HCT116 (cell line): Measurements from ENCODE around the gene PLCD4. TPM values are rescaled to one million over a fixed set of nuclear protein-coding genes. Genes with fewer than 3 reads are reported as not detected.

ENCODE experiments used
- ATAC-seq: fragments of 200-7000 bp; cut with Tn5 transposase; 2 replicates; pipeline ENCODE4 v1.9.1; 2020; ENCODE audit warnings: mild to moderate bottlenecking, moderate library complexity
- BruUV-seq: library from RNA; stranded (reverse); fragments of 400-500 nt; replicated peaks from 2 replicates; lab custom pipeline; 2021; lab: Mats Ljungman, UMichigan
- CTCF ChIA-PET: fragments of 300-600 bp; sonication (Branson Sonifier 250); formaldehyde crosslinking; loops from one replicate; lab custom pipeline; 2021; ENCODE audit warnings: antibody characterized with exemption; lab: Charles Lee
- POLR2A ChIA-PET: fragments of 300-600, 350-600 bp; sonication (Branson Sonifier 250); formaldehyde crosslinking; loops from one replicate; lab custom pipeline; 2021; ENCODE audit warnings: antibody characterized with exemption; lab: Charles Lee
- RAD21 ChIA-PET, 2 experiments: fragments of 300-600 bp; sonication (Branson Sonifier 250); formaldehyde crosslinking; loops; one replicate each; lab custom pipeline; 2023; ENCODE audit warnings: low total read pairs in 2 of 2; ENCODE audit not compliant: uncharacterized antibody in 2 of 2, unreplicated experiment in 2 of 2, low non-redundant PET in 1 of 2; lab: Charles Lee
- DNase-seq: peaks from one replicate; pipeline ENCODE4 v3.0.0-alpha.2; 2010; ENCODE audit warnings: low read depth, low spot score
- H2AFZ ChIP-seq: fragments of 200-600 bp; shearing (Covaris generic), sonication (generic); 2 replicates; pipeline ENCODE4 v1.6.1; 2017; ENCODE audit warnings: low read depth, mixed run types, mixed read lengths, antibody characterized with exemption, low read length; ENCODE audit not compliant: poor library complexity, severe bottlenecking
- H3K27ac ChIP-seq: 2 replicates; pipeline ENCODE4 v1.5.1; 2012; ENCODE audit warnings: low read depth, low read length
- H3K27me3 ChIP-seq: fragments of 200-600 bp; sonication (generic); 2 replicates; pipeline ENCODE4 v1.6.1; 2016; ENCODE audit warnings: mixed run types, low read length, mixed read lengths; ENCODE audit not compliant: insufficient read depth
- H3K36me3 ChIP-seq, 2 experiments: fragments of 200-500 bp in 1 of 2; fragments of 200-600 bp in 1 of 2; sonication (Bioruptor generic) in 1 of 2; sonication (generic) in 1 of 2; 2 replicates each; pipeline versions ENCODE4 v1.5.1 to v1.6.1; 2014 to 2016; ENCODE audit warnings: low read length in 2 of 2, inconsistent platforms in 1 of 2, mixed read lengths in 1 of 2, mixed run types in 1 of 2; ENCODE audit not compliant: insufficient read depth in 2 of 2, control insufficient read depth in 1 of 2
- H3K4me1 ChIP-seq, 2 experiments: fragments of 200-600 bp in 1 of 2; sonication (generic) in 1 of 2; 2 replicates each; pipeline versions ENCODE4 v1.5.1 to v1.6.1; 2012 to 2017; ENCODE audit warnings: low read length in 2 of 2, inconsistent platforms in 1 of 2, mild to moderate bottlenecking in 1 of 2, mixed read lengths in 1 of 2, mixed run types in 1 of 2, moderate library complexity in 1 of 2; ENCODE audit not compliant: insufficient read depth in 2 of 2, control insufficient read depth in 1 of 2
- H3K4me2 ChIP-seq: fragments of 200-600 bp; sonication (generic); 2 replicates; pipeline ENCODE4 v1.6.1; 2017; ENCODE audit warnings: mixed run types, low read length, mixed read lengths
- H3K4me3 ChIP-seq, 2 experiments: fragments of 200-600 bp in 1 of 2; sonication (generic) in 1 of 2; replicated peaks in 1 of 2; 2 replicates each; pipeline ENCODE4 v1.5.1; 2011 to 2016; ENCODE audit warnings: low read length in 2 of 2, control low read depth in 1 of 2, low read depth in 1 of 2, mild to moderate bottlenecking in 1 of 2, mixed read lengths in 1 of 2, mixed run types in 1 of 2
- H3K79me2 ChIP-seq: fragments of 200-600 bp; sonication (generic); 2 replicates; pipeline ENCODE4 v1.6.1; 2017; ENCODE audit warnings: mild to moderate bottlenecking, mixed run types, low read length, moderate library complexity, mixed read lengths; ENCODE audit not compliant: insufficient read depth
- H3K9ac ChIP-seq: fragments of 200-600 bp; sonication (generic); 2 replicates; pipeline ENCODE4 v1.6.1; 2016; ENCODE audit warnings: low read length, mixed read lengths
- H3K9me2 ChIP-seq: fragments of 200-600 bp; sonication (generic), shearing (Covaris generic); 2 replicates; pipeline ENCODE4 v1.6.1; 2017; ENCODE audit warnings: mixed run types, mild to moderate bottlenecking, moderate library complexity; ENCODE audit not compliant: insufficient read depth
- H3K9me3 ChIP-seq, 2 experiments: fragments of 200-500 bp in 1 of 2; fragments of 200-600 bp in 1 of 2; sonication (Bioruptor generic) in 1 of 2; sonication (generic) in 1 of 2; 2 replicates each; pipeline ENCODE4 v1.6.1; 2014 to 2017; ENCODE audit warnings: low read length in 2 of 2, mixed read lengths in 2 of 2, inconsistent platforms in 1 of 2, low read depth in 1 of 2, mild to moderate bottlenecking in 1 of 2, mixed run types in 1 of 2, moderate library complexity in 1 of 2; ENCODE audit not compliant: control insufficient read depth in 1 of 2, insufficient read depth in 1 of 2
- H4K20me1 ChIP-seq: fragments of 200-600 bp; sonication (generic), shearing (Covaris generic); 2 replicates; pipeline ENCODE4 v1.6.1; 2017; ENCODE audit warnings: mixed run types, mild to moderate bottlenecking, moderate library complexity; ENCODE audit not compliant: insufficient read depth
- EGR1 ChIP-seq: IDR thresholded peaks from 2 replicates; pipeline ENCODE4 v1.6.1; 2012; ENCODE audit warnings: low read depth
- EZH2phosphoT487 ChIP-seq: fragments of 200-600 bp; IDR thresholded peaks from 2 replicates; pipeline ENCODE4 v1.6.1; 2018; ENCODE audit warnings: antibody characterized with exemption, borderline replicate concordance
- JUND ChIP-seq: IDR thresholded peaks from 2 replicates; pipeline ENCODE4 v1.6.1; 2012
- POLR2AphosphoS5 ChIP-seq: IDR thresholded peaks from 2 replicates; pipeline ENCODE4 v1.6.1; 2011; ENCODE audit warnings: mild to moderate bottlenecking, low read depth, low read length, moderate library complexity
- RAD21 ChIP-seq: IDR thresholded peaks from 2 replicates; pipeline ENCODE4 v1.6.1; 2012; ENCODE audit warnings: low read depth, mild to moderate bottlenecking
- ZFX ChIP-seq: fragments of 450-650 bp; IDR thresholded peaks from 2 replicates; pipeline ENCODE4 v1.6.1; 2017
- intact Hi-C: fragments of 100-400 bp; cut with micrococcal nuclease; formaldehyde crosslinking; loops from 2 replicates; pipeline ENCODE4 v1.10.0; 2022
- total RNA-seq: library from RNA; stranded (reverse); gene quantifications from one replicate; pipeline ENCODE4 v1.2.1, GENCODE V29; 2021; ENCODE audit not compliant: unreplicated experiment
- TF ChIP-seq, protein P1 (sequence below): IDR thresholded peaks from 2 replicates; pipeline ENCODE4 v1.6.1; 2012

Gene PLCD4
- total RNA-seq, 1 experiment from 2014 or later: 0.64 TPM

DNA sequence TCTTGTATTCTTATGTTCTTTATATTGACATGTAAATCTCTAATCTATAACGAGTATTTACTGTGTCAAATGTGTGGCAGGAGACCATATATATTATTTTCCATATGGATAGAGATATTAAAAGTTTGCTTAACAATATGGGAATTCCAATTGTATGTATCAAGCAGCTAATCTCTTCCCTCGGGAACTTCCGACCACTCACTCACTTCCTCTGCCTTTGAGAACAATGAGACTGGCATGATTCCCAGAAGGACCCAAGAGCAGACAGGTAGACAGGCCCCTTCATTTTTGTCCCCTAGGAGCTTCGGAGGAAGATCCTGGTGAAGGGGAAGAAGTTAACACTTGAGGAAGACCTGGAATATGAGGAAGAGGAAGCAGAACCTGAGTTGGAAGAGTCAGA is 24.1 kb downstream of the PLCD4 start:
- H3K79me2 ChIP-seq: no peaks in the 10 kb centered on the region
- H3K4me3 ChIP-seq: no peak overlapping the region
- no peaks in the 10 kb centered on the region for H3K9me2 ChIP-seq
- H3K9me3 ChIP-seq: no peaks in the 10 kb centered on the region
- H3K27ac ChIP-seq: no peak overlapping the region
- H3K36me3 ChIP-seq: peaks cover under 1 to 12% of the 10 kb centered on the region in 2 experiments; a peak in 3 of 4 replicates
- POLR2A ChIA-PET: no interaction called here
- CTCF ChIA-PET: interaction anchor here (1.1 kb wide), 1 partner anchor 216 kb away, joined by 3 read pairs; no protein-coding TSS in a partner anchor
- RAD21 ChIA-PET: interaction anchor here in 1 of 2 experiments (0.5 kb wide), 1 partner anchor 401 kb away, joined by 4 read pairs; no protein-coding TSS in a partner anchor
- ATAC-seq: 0 out of 2 replicates have a peak, but pooled peaks have one; percentile 17
- peak; percentile 6 for DNase-seq
- intact Hi-C loops: no loop called here
- peaks cover 0 to 8% of the 10 kb centered on the region in 2 experiments; a peak in 2 of 4 replicates for H3K4me1 ChIP-seq
- H4K20me1 ChIP-seq: no peaks in the 10 kb centered on the region
- H3K27me3 ChIP-seq: no peaks in the 10 kb centered on the region
- BruUV-seq: no TSS peak
- no peak overlapping the region for H3K9ac ChIP-seq
- H3K4me2 ChIP-seq: no peak overlapping the region
- H2AFZ ChIP-seq: no peak overlapping the region
- TF ChIP-seq EZH2phosphoT487: no peak
- no peak for TF ChIP-seq EGR1
- TF ChIP-seq JUND: 0 out of 2 replicates have a peak, but pooled peaks have one; percentile 7

DNA sequence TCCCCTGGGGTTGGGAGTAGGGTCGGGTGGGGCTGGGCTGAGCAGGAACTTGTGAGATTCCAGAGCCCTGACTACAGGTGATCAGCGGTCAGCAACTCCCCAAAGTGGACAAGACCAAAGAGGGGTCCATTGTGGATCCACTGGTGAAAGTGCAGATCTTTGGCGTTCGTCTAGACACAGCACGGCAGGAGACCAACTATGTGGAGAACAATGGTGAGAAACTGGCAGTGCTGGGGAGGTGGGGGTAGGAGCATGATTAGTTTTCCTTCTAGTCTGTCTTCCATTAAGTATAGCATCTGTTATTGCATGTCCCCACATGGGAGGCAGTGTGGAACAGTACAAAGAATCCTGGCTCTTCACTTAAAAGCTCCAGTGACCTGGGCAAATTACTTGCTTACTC is 28.0 kb downstream of the PLCD4 start:
- ATAC-seq (no peak), DNase-seq (no peak)
- Histone ChIP-seq H3K9me2 (no peaks in the 10 kb centered on the region), H3K4me1 (peaks cover 0 to 8% of the 10 kb centered on the region in 2 experiments; a peak in 2 of 4 replicates), H4K20me1 (no peaks in the 10 kb centered on the region), H3K27me3 (no peaks in the 10 kb centered on the region), H3K27ac (no peak overlapping the region), H3K36me3 (peaks cover 30 to 33% of the 10 kb centered on the region in 2 experiments), H3K4me2 (no peak overlapping the region), H3K9ac (no peak overlapping the region), H3K9me3 (no peaks in the 10 kb centered on the region), H3K4me3 (no peak overlapping the region), H3K79me2 (no peaks in the 10 kb centered on the region), H2AFZ (no peak overlapping the region)
- TF ChIP-seq RAD21 (no peak), POLR2AphosphoS5 (no peak), ZFX (no peak)
- TF ChIP-seq, protein P1, sequence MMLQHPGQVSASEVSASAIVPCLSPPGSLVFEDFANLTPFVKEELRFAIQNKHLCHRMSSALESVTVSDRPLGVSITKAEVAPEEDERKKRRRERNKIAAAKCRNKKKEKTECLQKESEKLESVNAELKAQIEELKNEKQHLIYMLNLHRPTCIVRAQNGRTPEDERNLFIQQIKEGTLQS: no peak
- RAD21 ChIA-PET: no interaction called here
- POLR2A ChIA-PET: no interaction called here
- CTCF ChIA-PET: no interaction called here
- intact Hi-C loops: no loop called here
- BruUV-seq: no TSS peak
